C4-2B (cell line): ENCODE measurements around the gene ADAM33.

Experiments
- H3K27ac ChIP-seq: fragments of 450-650 bp; 2 replicates; pipeline ENCODE4 v1.5.1; 2017
- CTCF ChIP-seq: fragments of 450-650 bp; conservative IDR thresholded peaks from 2 replicates; pipeline ENCODE4 v1.5.1; 2017; ENCODE audit warnings: mild to moderate bottlenecking
- ZFX ChIP-seq: fragments of 450-650 bp; IDR thresholded peaks from 2 replicates; pipeline ENCODE4 v1.6.1; 2017

Gene ADAM33

GRCh38 chr20:3698591-3699001 is 16.8 kb upstream of the ADAM33 start:
- no peak for TF ChIP-seq ZFX
- TF ChIP-seq CTCF, result no peak
- no peak overlapping the region for H3K27ac ChIP-seq

DNA sequence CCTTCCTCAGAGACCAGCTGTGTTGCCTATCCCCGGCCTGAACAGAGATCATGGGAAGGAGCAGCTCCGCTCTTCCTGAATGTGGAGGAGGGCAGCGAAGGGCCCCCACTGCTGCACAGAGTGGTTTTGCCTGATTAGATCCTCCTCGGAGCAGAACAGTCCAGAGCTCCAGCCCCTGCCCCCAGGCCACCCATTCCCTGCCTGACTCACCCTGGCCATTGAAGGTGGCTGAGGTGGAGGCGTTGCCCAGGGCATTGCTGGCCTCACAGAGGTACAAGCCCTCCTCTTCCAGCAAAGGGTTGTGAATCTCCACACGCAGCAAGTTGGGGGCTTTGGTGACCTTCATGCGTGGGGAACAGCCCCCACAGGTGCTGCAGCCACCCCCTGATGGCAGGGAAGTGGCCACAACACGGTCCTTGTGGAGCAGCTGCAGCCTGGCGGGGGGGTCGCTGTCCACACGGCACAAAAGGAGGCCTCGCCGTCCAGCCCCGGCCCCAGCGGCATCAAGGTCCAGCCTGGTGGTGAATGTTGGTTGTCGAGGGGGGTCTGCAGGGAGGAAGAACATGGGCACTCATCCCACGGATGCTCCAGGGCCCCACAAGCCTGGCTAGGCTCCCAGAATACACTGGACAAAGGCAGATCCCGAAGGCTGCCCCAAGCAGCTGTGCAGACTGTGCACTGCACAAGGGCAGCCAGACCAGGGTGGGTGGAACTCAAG is 15.9 kb upstream of the ADAM33 start:
- H3K27ac ChIP-seq, result no peak overlapping the region
- TF ChIP-seq ZFX (no peak), CTCF (no peak)

DNA sequence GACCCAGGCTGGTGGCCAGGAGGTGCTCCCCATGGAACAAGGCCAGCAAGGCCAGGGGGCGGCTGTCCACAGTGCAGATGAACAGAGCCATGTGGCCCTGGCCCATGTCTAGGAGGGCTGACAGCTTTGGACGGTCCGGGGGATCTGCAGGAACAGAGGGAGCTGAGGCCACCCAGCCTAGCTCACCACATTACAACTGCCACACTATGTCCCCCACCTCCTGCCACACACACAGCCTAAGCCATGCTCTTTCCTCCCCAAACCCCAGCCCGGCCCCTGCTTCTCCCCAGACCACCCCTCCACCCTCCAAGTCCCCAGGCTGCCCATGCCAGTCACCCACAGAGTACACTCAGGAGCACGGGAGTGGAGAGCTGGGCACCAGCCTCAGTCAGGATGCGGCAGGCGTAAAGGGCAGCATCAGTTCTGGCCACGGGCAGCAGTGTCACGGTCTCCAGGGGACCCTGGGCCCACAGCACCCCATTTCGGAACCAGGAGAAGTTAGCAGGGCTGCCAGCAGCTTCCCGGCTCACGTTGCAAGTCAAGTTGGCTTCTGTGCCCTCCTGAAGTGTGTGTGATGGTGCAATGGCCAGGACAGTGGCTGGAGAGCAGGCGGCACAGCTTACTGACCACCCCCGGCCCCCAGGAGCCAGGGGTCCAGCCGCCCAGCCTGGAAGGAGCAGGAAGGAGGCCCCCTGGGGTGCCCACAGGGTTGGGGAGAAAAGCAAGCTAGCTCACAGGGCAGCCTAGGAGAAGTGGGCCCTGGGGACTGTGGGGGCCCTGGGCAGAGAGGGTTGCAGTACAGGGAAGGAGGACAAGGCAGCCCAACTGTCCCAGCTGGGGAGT is 15.2 kb upstream of the ADAM33 start:
- no peak overlapping the region for H3K27ac ChIP-seq
- TF ChIP-seq CTCF (no peak), ZFX (no peak)

GRCh38 chr20:3696200-3696599 is 14.4 kb upstream of the ADAM33 start:
- no peak overlapping the region for H3K27ac ChIP-seq
- TF ChIP-seq CTCF (no peak; the same call in 1 of the 2 replicates), ZFX (no peak)

DNA sequence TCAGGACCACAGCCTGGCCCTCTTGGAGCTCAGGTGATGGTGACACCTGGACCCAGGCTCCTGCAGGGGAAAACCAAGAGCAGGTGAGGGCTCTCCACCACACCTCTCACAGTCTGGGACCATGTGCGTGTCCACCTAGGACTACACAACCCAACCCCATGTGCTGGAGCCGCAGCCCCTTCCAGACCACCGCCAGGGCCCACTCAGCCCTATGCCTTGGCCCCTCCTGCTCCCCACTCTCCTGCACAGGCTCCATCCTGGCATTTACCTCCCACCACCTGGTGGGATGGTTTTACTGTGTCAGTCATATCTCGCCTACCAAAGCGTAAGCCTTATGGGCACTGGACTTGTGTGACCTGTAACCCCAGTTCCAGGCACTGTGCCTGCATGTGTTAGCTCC is 13.1 kb upstream of the ADAM33 start:
- H3K27ac ChIP-seq, result no peak overlapping the region
- TF ChIP-seq CTCF (no peak), ZFX (no peak)

GRCh38 chr20:3693376-3693775 is 11.6 kb upstream of the ADAM33 start:
- H3K27ac ChIP-seq, result no peak overlapping the region
- no peak for TF ChIP-seq CTCF
- TF ChIP-seq ZFX, result no peak

GRCh38 chr20:3692706-3693294 is 11.0 kb upstream of the ADAM33 start:
- no peak for TF ChIP-seq CTCF
- TF ChIP-seq ZFX, result no peak
- no peak overlapping the region for H3K27ac ChIP-seq
